Epithelial cell of esophagus (primary cell): ENCODE data around the gene MAOA.

Experiments used
- DNase-seq: peaks from one replicate; pipeline ENCODE4 v3.0.0; 2010; ENCODE audit warnings: low read depth
- H3K4me3 ChIP-seq: 2 replicates; pipeline ENCODE4 v1.5.1; 2011; ENCODE audit warnings: mild to moderate bottlenecking, low read length, control low read depth
- CTCF ChIP-seq: IDR thresholded peaks from 2 replicates; pipeline ENCODE4 v1.5.1; 2011; ENCODE audit warnings: low read depth, mild to moderate bottlenecking, low read length, control low read depth, inconsistent platforms; ENCODE audit not compliant: insufficient read depth; ENCODE audit errors: missing control alignments

MAOA gene

GRCh38 chrX:43677993-43678392 lies 21.9 kb downstream of the MAOA start:
- no peak for TF ChIP-seq CTCF
- no peak for DNase-seq
- no peak overlapping the region for H3K4me3 ChIP-seq

GRCh38 chrX:43679058-43679457 lies 23.0 kb downstream of the MAOA start:
- no peak for TF ChIP-seq CTCF
- DNase-seq: no peak
- no peak overlapping the region for H3K4me3 ChIP-seq

GRCh38 chrX:43679778-43680177 lies 23.7 kb downstream of the MAOA start:
- DNase-seq: peak; percentile 54
- no peak overlapping the region for H3K4me3 ChIP-seq
- no peak for TF ChIP-seq CTCF

GRCh38 chrX:43682726-43683125 lies 26.6 kb downstream of the MAOA start:
- no peak for TF ChIP-seq CTCF
- peak; percentile 60 for DNase-seq
- no peak overlapping the region for H3K4me3 ChIP-seq

GRCh38 chrX:43685221-43685620 lies 29.1 kb downstream of the MAOA start:
- no peak for TF ChIP-seq CTCF
- no peak for DNase-seq

GRCh38 chrX:43688586-43688985 lies 32.5 kb downstream of the MAOA start:
- H3K4me3 ChIP-seq: no peak overlapping the region
- DNase-seq: peak; percentile 37
- no peak for TF ChIP-seq CTCF

More at GRCh38 chrX:43685221-43685620, 29.1 kb downstream of the MAOA start:
- no peak overlapping the region for H3K4me3 ChIP-seq

GRCh38 chrX:43693602-43694406 lies 37.7 kb downstream of the MAOA start:
- H3K4me3 ChIP-seq: no peak overlapping the region
- TF ChIP-seq CTCF: no peak
- DNase-seq: no peak
